ENCODE results near the gene DZIP1L. TPM values are rescaled to one million over a fixed set of nuclear protein-coding genes. Genes with fewer than 3 reads are reported as not detected.

DZIP1L gene
- total and polyA plus RNA-seq, 2 donors (not counting 3 experiments of a cell fraction or from before 2014, with no cell fraction given), result 3.0 to 17.9 TPM

DNA sequence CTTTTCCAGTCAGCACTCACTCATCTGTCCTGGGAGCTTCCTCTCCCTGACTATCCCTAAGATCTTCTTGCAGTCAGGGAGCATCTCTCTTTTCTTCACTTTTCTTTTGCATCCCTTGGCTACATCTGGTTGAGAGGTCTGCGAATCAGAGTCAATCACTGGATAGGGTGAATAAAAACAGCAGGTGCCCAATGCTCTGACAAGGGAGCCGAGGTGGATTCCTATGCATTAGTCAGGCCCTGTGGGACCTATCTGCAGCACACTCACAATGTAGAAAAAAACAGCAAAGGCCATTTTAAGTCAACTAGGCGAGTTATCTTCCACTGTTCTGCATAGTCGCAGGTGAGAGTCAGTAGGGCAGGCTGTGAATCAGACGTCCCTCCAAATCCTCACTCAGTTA lies 35.5 kb downstream of the DZIP1L start:
- Histone ChIP-seq H3K27me3 (ENCODE audit: control insufficient read depth in 2 of 2, insufficient read depth in 2 of 2, low read length in 2 of 2) (no peaks in the 10 kb centered on the region), H3K4me3 (replicated peaks in 1 of 3; ENCODE audit: insufficient read depth in 1 of 3, low read depth in 1 of 3, low read length in 3 of 3) (no peak overlapping the region), H3K4me2 (ENCODE audit: insufficient read depth, low read length) (no peak overlapping the region), H3K4me1 (ENCODE audit: control insufficient read depth, extremely low read depth, insufficient read depth, low read length) (no peaks in the 10 kb centered on the region), H3K9ac (replicated peaks; ENCODE audit: extremely low read depth, insufficient read depth, low read length) (no peak overlapping the region), H3K27ac (ENCODE audit: insufficient read depth, low read depth, low read length) (no peak overlapping the region), H2AFZ (ENCODE audit: low read depth, low read length) (no peak overlapping the region), H3K9me3 (replicated peaks; ENCODE audit: control insufficient read depth, insufficient read depth, low read length) (no peaks in the 10 kb centered on the region), H3K9me1 (replicated peaks; ENCODE audit: control insufficient read depth, extremely low read depth, insufficient read depth, low read length) (no peaks in the 10 kb centered on the region), H4K20me1 (replicated peaks; ENCODE audit: control insufficient read depth, extremely low read depth, insufficient read depth, low read length) (no peaks in the 10 kb centered on the region), H3K79me2 (ENCODE audit: control insufficient read depth, insufficient read depth, low read length) (no peaks in the 10 kb centered on the region), H3K36me3 (ENCODE audit: control insufficient read depth in 2 of 2, extremely low read depth in 1 of 2, insufficient read depth in 2 of 2, low read length in 2 of 2) (no peaks in the 10 kb centered on the region)
- BruUV-seq (replicated peaks), result no TSS peak
- FAIRE-seq (no peak), DNase-seq (ENCODE audit: low read depth, low spot score) (no peak)
- intact Hi-C loops (cut with micrococcal nuclease) (no loop called here), dilution Hi-C loops (cut with MboI; ENCODE audit: extremely low pct_ligation_motif_present, low sequenced_read_pairs) (no loop called here)
- TF ChIP-seq EZH2 (IDR thresholded peaks at IDR 0.05; ENCODE audit: borderline replicate concordance, low read depth, low read length, severe bottlenecking) (no peak), POLR2A (IDR thresholded peaks at IDR 0.05; ENCODE audit: low read depth, low read length) (no peak)
- ChIA-PET CTCF (interaction anchor here (0.7 to 1.4 kb wide), 2 partner anchors 11 to 39 kb away, joined by 3 to 5 read pairs; no protein-coding TSS in a partner anchor), POLR2A (no interaction called here)

DNA sequence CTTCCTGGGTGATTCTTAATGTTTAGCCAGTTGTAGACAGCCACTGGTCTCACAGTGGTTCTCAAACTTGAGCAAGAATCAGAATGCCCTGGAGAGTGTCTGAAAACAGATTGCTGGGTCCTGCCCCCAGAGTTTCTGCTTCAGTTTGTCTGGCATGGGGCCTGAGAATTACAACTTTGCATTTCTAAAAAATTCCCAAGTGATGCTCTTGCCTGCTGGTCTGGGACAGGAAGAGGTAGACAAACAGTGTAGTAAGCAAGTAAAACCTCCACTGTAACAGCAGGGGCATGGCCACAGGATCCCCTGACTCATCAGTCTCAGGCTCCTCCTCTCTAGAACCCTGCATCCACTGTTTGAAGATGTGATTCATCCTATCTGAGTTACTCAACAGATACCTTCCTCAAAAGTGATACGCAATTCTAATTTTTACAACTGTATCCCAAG lies 36.5 kb downstream of the DZIP1L start:
- BruUV-seq (replicated peaks), result no TSS peak
- FAIRE-seq, result peak; percentile 21
- Histone ChIP-seq H3K36me3 (ENCODE audit: control insufficient read depth in 2 of 2, extremely low read depth in 1 of 2, insufficient read depth in 2 of 2, low read length in 2 of 2) (no peaks in the 10 kb centered on the region), H2AFZ (ENCODE audit: low read depth, low read length) (no peak overlapping the region), H3K4me2 (ENCODE audit: insufficient read depth, low read length) (no peak overlapping the region), H3K9me1 (replicated peaks; ENCODE audit: control insufficient read depth, extremely low read depth, insufficient read depth, low read length) (no peaks in the 10 kb centered on the region), H4K20me1 (replicated peaks; ENCODE audit: control insufficient read depth, extremely low read depth, insufficient read depth, low read length) (no peaks in the 10 kb centered on the region), H3K27me3 (ENCODE audit: control insufficient read depth in 2 of 2, insufficient read depth in 2 of 2, low read length in 2 of 2) (no peaks in the 10 kb centered on the region), H3K4me3 (replicated peaks in 1 of 3; ENCODE audit: insufficient read depth in 1 of 3, low read depth in 1 of 3, low read length in 3 of 3) (no peak overlapping the region), H3K27ac (ENCODE audit: insufficient read depth, low read depth, low read length) (no peak overlapping the region), H3K9me3 (replicated peaks; ENCODE audit: control insufficient read depth, insufficient read depth, low read length) (no peaks in the 10 kb centered on the region), H3K79me2 (ENCODE audit: control insufficient read depth, insufficient read depth, low read length) (no peaks in the 10 kb centered on the region), H3K9ac (replicated peaks; ENCODE audit: extremely low read depth, insufficient read depth, low read length) (no peak overlapping the region), H3K4me1 (ENCODE audit: control insufficient read depth, extremely low read depth, insufficient read depth, low read length) (no peaks in the 10 kb centered on the region)
- intact Hi-C loops (cut with micrococcal nuclease), result no loop called here
- dilution Hi-C loops (cut with MboI; ENCODE audit: extremely low pct_ligation_motif_present, low sequenced_read_pairs), result no loop called here
- ChIA-PET CTCF (interaction anchor here (0.7 kb wide), 1 partner anchor 40 kb away, joined by 3 read pairs; no protein-coding TSS in a partner anchor), POLR2A (no interaction called here)
- DNase-seq (ENCODE audit: low read depth, low spot score), result no peak
- TF ChIP-seq FOS (IDR thresholded peaks at IDR 0.05; ENCODE audit: borderline replicate concordance, insufficient read depth, low read length), result peak; percentile 58
- TF ChIP-seq, protein P1, sequence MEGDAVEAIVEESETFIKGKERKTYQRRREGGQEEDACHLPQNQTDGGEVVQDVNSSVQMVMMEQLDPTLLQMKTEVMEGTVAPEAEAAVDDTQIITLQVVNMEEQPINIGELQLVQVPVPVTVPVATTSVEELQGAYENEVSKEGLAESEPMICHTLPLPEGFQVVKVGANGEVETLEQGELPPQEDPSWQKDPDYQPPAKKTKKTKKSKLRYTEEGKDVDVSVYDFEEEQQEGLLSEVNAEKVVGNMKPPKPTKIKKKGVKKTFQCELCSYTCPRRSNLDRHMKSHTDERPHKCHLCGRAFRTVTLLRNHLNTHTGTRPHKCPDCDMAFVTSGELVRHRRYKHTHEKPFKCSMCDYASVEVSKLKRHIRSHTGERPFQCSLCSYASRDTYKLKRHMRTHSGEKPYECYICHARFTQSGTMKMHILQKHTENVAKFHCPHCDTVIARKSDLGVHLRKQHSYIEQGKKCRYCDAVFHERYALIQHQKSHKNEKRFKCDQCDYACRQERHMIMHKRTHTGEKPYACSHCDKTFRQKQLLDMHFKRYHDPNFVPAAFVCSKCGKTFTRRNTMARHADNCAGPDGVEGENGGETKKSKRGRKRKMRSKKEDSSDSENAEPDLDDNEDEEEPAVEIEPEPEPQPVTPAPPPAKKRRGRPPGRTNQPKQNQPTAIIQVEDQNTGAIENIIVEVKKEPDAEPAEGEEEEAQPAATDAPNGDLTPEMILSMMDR (IDR thresholded peaks at IDR 0.05; ENCODE audit: extremely low read depth in 1 of 2, insufficient read depth in 1 of 2, low read depth in 1 of 2, low read length in 2 of 2), result no peak
- no peak for TF ChIP-seq EZH2 (IDR thresholded peaks at IDR 0.05; ENCODE audit: borderline replicate concordance, low read depth, low read length, severe bottlenecking)
- no peak for TF ChIP-seq MYC (IDR thresholded peaks at IDR 0.05; ENCODE audit: low read depth, low read length)

All from endothelial cell of umbilical vein (primary cell).